DOHH2 (cell line): ENCODE results near the gene PTPN7.

ENCODE experiments used
- CTCF ChIP-seq: fragments of 200-600 bp; sonication (generic); IDR thresholded peaks from one replicate; pipeline ENCODE4 v1.5.1; 2014; ENCODE audit warnings: antibody characterized with exemption, mild to moderate bottlenecking, low read depth, low read length; ENCODE audit not compliant: poor library complexity, severe bottlenecking
- EZH2phosphoT487 ChIP-seq: fragments of 200-600 bp; sonication (generic); IDR thresholded peaks from 2 replicates; pipeline ENCODE4 v1.6.1; 2017; ENCODE audit warnings: borderline replicate concordance, mild to moderate bottlenecking, antibody characterized with exemption, low read length, moderate library complexity, mixed read lengths

- TF ChIP-seq CTCF = no peak
- TF ChIP-seq EZH2phosphoT487 = no peak
Observed at GRCh38 chr1:202162418-202163280, 2.2 kb upstream of the PTPN7 start.
